ENCODE measurements around the gene INHBB.

DNA sequence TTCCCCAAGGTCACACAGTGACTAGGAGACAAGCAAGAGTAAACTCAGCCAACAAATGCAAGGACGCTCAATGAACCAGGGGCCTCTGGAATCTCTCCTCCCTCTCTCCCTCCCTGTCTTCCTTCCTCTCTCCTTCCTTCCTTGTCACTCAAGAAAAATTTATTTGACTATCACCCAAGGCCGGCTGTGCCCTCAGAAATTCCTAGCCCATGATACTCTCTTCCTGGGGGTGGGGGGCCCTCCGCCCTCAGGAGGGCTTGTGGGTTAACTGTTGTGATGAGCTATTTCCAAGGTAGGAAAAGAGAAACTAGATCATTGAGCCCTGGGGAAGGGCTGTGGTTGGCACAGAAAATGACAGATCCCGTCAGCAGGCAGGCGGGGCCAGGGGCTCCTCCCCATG lies 21.7 kb downstream of the INHBB start:
- TF ChIP-seq, protein P1, sequence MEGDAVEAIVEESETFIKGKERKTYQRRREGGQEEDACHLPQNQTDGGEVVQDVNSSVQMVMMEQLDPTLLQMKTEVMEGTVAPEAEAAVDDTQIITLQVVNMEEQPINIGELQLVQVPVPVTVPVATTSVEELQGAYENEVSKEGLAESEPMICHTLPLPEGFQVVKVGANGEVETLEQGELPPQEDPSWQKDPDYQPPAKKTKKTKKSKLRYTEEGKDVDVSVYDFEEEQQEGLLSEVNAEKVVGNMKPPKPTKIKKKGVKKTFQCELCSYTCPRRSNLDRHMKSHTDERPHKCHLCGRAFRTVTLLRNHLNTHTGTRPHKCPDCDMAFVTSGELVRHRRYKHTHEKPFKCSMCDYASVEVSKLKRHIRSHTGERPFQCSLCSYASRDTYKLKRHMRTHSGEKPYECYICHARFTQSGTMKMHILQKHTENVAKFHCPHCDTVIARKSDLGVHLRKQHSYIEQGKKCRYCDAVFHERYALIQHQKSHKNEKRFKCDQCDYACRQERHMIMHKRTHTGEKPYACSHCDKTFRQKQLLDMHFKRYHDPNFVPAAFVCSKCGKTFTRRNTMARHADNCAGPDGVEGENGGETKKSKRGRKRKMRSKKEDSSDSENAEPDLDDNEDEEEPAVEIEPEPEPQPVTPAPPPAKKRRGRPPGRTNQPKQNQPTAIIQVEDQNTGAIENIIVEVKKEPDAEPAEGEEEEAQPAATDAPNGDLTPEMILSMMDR (IDR thresholded peaks at IDR 0.05; ENCODE audit: low read length), result no peak
- TF ChIP-seq EZH2 (optimal IDR thresholded peaks at IDR 0.05; ENCODE audit: low read depth, low read length) (no peak), EZH2phosphoT487 (IDR thresholded peaks at IDR 0.05; ENCODE audit: low read length) (no peak)
